ENCODE results near the gene PRKCB. TPM values are rescaled to one million over a fixed set of nuclear protein-coding genes. Genes with fewer than 3 reads are reported as not detected.

PRKCB gene
- total and polyA plus RNA-seq, 4 donors, result 1.6 to 9.4 (median 4.0) TPM

GRCh38 chr16:23855010-23855409 is 19.2 kb downstream of the PRKCB start:
- WGBS, result 57% methylated on average over 5 of the region's 5 CpGs
- Histone ChIP-seq H3K4me1 (ENCODE audit: control insufficient read depth in 4 of 4, insufficient read depth in 4 of 4, low read length in 3 of 4) (no peaks in the 10 kb centered on the region), H3K27ac (ENCODE audit: low read depth in 1 of 2, low read length in 2 of 2) (no peak overlapping the region), H3K36me3 (ENCODE audit: control insufficient read depth in 4 of 4, insufficient read depth in 3 of 4, low read depth in 1 of 4, low read length in 3 of 4) (no peaks in the 10 kb centered on the region), H3K9ac (ENCODE audit: low read depth in 1 of 2, low read length in 2 of 2) (no peak overlapping the region), H3K27me3 (ENCODE audit: control insufficient read depth in 4 of 4, insufficient read depth in 4 of 4, low read length in 3 of 4) (peaks cover 0 to 3% (median 0%) of the 10 kb centered on the region in 4 donors), H3K4me3 (ENCODE audit: low read depth in 1 of 3, low read length in 3 of 3) (no peak overlapping the region), H3K9me3 (ENCODE audit: control insufficient read depth in 4 of 4, low read length in 3 of 4) (peaks cover 0 to 13% (median 0%) of the 10 kb centered on the region in 4 donors)
- no peak for DNase-seq (ENCODE audit: low spot score)
- TF ChIP-seq ZBTB33 (IDR thresholded peaks at IDR 0.05), result no peak
- no peak for TF ChIP-seq HNF4A (conservative IDR thresholded peaks at IDR 0.05)
- TF ChIP-seq, protein P1, sequence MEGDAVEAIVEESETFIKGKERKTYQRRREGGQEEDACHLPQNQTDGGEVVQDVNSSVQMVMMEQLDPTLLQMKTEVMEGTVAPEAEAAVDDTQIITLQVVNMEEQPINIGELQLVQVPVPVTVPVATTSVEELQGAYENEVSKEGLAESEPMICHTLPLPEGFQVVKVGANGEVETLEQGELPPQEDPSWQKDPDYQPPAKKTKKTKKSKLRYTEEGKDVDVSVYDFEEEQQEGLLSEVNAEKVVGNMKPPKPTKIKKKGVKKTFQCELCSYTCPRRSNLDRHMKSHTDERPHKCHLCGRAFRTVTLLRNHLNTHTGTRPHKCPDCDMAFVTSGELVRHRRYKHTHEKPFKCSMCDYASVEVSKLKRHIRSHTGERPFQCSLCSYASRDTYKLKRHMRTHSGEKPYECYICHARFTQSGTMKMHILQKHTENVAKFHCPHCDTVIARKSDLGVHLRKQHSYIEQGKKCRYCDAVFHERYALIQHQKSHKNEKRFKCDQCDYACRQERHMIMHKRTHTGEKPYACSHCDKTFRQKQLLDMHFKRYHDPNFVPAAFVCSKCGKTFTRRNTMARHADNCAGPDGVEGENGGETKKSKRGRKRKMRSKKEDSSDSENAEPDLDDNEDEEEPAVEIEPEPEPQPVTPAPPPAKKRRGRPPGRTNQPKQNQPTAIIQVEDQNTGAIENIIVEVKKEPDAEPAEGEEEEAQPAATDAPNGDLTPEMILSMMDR (IDR thresholded peaks at IDR 0.05; ENCODE audit: low read depth, low read length, missing input control), result no peak
- no peak for TF ChIP-seq FOXA2 (IDR thresholded peaks at IDR 0.05)

DNA sequence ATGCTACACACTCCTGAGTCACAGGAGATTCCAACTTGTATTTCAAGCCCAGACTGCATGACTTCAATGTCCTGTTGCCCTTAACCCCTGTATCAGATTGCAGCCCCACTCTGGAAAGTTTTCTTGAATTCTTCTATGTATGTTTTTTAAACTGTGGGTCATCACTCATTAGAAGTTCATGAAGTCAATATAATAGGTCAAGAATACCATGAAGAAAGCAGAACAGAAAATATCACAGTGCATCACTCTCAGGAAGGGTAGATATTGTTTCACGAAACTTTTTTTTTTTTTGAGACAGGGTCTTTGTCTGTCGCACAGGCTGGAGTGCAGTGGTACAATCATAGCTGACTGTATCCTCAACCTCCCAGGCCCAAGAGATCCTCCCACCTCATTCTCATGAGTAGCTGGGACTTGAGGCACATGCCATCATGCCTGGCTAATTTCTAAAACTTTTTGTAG is 20.5 kb downstream of the PRKCB start:
- H3K9me3 ChIP-seq (ENCODE audit: control insufficient read depth in 4 of 4, low read length in 3 of 4), result peaks cover 0 to 12% (median 0%) of the 10 kb centered on the region in 4 donors
- peaks cover 0 to 3% (median 0%) of the 10 kb centered on the region in 4 donors for H3K27me3 ChIP-seq (ENCODE audit: control insufficient read depth in 4 of 4, insufficient read depth in 4 of 4, low read length in 3 of 4)
- H3K4me1 ChIP-seq (ENCODE audit: control insufficient read depth in 4 of 4, insufficient read depth in 4 of 4, low read length in 3 of 4), result no peaks in the 10 kb centered on the region
- H3K4me3 ChIP-seq (ENCODE audit: low read depth in 1 of 3, low read length in 3 of 3), result no peak overlapping the region
- no peak for DNase-seq (ENCODE audit: low spot score)
- H3K27ac ChIP-seq (ENCODE audit: low read depth in 1 of 2, low read length in 2 of 2), result no peak overlapping the region
- 71% methylated on average over 2 of the region's 2 CpGs for WGBS
- no peak for TF ChIP-seq GABPA (IDR thresholded peaks at IDR 0.05 in 1 of 2, conservative IDR thresholded peaks at IDR 0.05 in 1 of 2)
- H3K9ac ChIP-seq (ENCODE audit: low read depth in 1 of 2, low read length in 2 of 2), result no peak overlapping the region
- H3K36me3 ChIP-seq (ENCODE audit: control insufficient read depth in 4 of 4, insufficient read depth in 3 of 4, low read depth in 1 of 4, low read length in 3 of 4), result no peaks in the 10 kb centered on the region

GRCh38 chr16:23857256-23857880 is 21.6 kb downstream of the PRKCB start:
- peaks cover 0 to 3% (median 0%) of the 10 kb centered on the region in 4 donors for H3K27me3 ChIP-seq (ENCODE audit: control insufficient read depth in 4 of 4, insufficient read depth in 4 of 4, low read length in 3 of 4)
- H3K27ac ChIP-seq (ENCODE audit: low read depth in 1 of 2, low read length in 2 of 2), result no peak overlapping the region
- peaks cover 0 to 2% (median 0%) of the 10 kb centered on the region in 4 donors for H3K9me3 ChIP-seq (ENCODE audit: control insufficient read depth in 4 of 4, low read length in 3 of 4)
- no peak for DNase-seq (ENCODE audit: low spot score)
- H3K9ac ChIP-seq (ENCODE audit: low read depth in 1 of 2, low read length in 2 of 2), result no peak overlapping the region
- H3K4me1 ChIP-seq (ENCODE audit: control insufficient read depth in 4 of 4, insufficient read depth in 4 of 4, low read length in 3 of 4), result no peaks in the 10 kb centered on the region
- 39% methylated on average over 11 of the region's 11 CpGs for WGBS
- no peak overlapping the region for H3K4me3 ChIP-seq (ENCODE audit: low read depth in 1 of 3, low read length in 3 of 3)
- TF ChIP-seq YY1 (IDR thresholded peaks at IDR 0.05) (no peak), TAF1 (conservative IDR thresholded peaks at IDR 0.05) (no peak), RXRA (IDR thresholded peaks at IDR 0.05) (no peak), EGR1 (IDR thresholded peaks at IDR 0.05; ENCODE audit: low read depth in 2 of 2) (no peak), JUND (IDR thresholded peaks at IDR 0.05) (no peak), RAD21 (IDR thresholded peaks at IDR 0.05) (no peak), HNF4G (IDR thresholded peaks at IDR 0.05) (no peak), NR2F2 (IDR thresholded peaks at IDR 0.05) (no peak)
- TF ChIP-seq, protein P2, sequence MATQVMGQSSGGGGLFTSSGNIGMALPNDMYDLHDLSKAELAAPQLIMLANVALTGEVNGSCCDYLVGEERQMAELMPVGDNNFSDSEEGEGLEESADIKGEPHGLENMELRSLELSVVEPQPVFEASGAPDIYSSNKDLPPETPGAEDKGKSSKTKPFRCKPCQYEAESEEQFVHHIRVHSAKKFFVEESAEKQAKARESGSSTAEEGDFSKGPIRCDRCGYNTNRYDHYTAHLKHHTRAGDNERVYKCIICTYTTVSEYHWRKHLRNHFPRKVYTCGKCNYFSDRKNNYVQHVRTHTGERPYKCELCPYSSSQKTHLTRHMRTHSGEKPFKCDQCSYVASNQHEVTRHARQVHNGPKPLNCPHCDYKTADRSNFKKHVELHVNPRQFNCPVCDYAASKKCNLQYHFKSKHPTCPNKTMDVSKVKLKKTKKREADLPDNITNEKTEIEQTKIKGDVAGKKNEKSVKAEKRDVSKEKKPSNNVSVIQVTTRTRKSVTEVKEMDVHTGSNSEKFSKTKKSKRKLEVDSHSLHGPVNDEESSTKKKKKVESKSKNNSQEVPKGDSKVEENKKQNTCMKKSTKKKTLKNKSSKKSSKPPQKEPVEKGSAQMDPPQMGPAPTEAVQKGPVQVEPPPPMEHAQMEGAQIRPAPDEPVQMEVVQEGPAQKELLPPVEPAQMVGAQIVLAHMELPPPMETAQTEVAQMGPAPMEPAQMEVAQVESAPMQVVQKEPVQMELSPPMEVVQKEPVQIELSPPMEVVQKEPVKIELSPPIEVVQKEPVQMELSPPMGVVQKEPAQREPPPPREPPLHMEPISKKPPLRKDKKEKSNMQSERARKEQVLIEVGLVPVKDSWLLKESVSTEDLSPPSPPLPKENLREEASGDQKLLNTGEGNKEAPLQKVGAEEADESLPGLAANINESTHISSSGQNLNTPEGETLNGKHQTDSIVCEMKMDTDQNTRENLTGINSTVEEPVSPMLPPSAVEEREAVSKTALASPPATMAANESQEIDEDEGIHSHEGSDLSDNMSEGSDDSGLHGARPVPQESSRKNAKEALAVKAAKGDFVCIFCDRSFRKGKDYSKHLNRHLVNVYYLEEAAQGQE (IDR thresholded peaks at IDR 0.05), result no peak
- TF ChIP-seq, protein P3, sequence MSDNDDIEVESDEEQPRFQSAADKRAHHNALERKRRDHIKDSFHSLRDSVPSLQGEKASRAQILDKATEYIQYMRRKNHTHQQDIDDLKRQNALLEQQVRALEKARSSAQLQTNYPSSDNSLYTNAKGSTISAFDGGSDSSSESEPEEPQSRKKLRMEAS (IDR thresholded peaks at IDR 0.05), result no peak
- no peaks in the 10 kb centered on the region for H3K36me3 ChIP-seq (ENCODE audit: control insufficient read depth in 4 of 4, insufficient read depth in 3 of 4, low read depth in 1 of 4, low read length in 3 of 4)
